Naive thymus-derived CD8-positive, alpha-beta T cell (primary cell): Measurements from ENCODE around the gene HBM. TPM values are rescaled to one million over a fixed set of nuclear protein-coding genes. Genes with fewer than 3 reads are reported as not detected.
"Not testable (repeated sequence)": the region's sequence is repeated elsewhere in the genome, so short reads cannot be mapped to it uniquely, and the experiment has no call there.

Experiments used
- ATAC-seq, 2 donors: fragments of 150-1000 bp; cut with Tn5 transposase in 1 of 2; sonication (Bioruptor Pico), chemical (Tn5 transposase) in 1 of 2; 1 replicate in 1 of 2; 2 replicates in 1 of 2; pipeline ENCODE4 v1.10.0; 2021; ENCODE audit warnings: mild to moderate bottlenecking in 2 of 2, moderate library complexity in 2 of 2
- POLR2A ChIA-PET: fragments of 350-600 bp; sonication (Branson Sonifier 250); formaldehyde crosslinking; loops from one replicate; lab custom pipeline; 2021; ENCODE audit warnings: antibody characterized with exemption; lab: Charles Lee
- DNase-seq, 10 donors: peaks; one replicate each; pipeline versions ENCODE4 v3.0.0 to v3.0.0-alpha.2; 2020 to 2022
- H3K27ac Mint-ChIP-seq, 10 donors: one replicate each; pipeline ENCODE4 v1.8.0; 2020 to 2022; ENCODE audit warnings: mild to moderate bottlenecking in 10 of 10, mixed read lengths in 10 of 10, moderate library complexity in 4 of 10, inconsistent platforms in 1 of 10
- H3K27me3 Mint-ChIP-seq, 5 donors: one replicate each; pipeline ENCODE4 v1.8.0; 2021 to 2022; ENCODE audit warnings: mixed read lengths in 5 of 5
- H3K36me3 Mint-ChIP-seq, 3 donors: one replicate each; pipeline ENCODE4 v1.8.0; 2020 to 2022; ENCODE audit warnings: mixed read lengths in 3 of 3, mild to moderate bottlenecking in 2 of 3, inconsistent platforms in 1 of 3
- H3K4me1 Mint-ChIP-seq, 4 donors: one replicate each; pipeline ENCODE4 v1.8.0; 2021 to 2022; ENCODE audit warnings: mixed read lengths in 4 of 4
- H3K4me3 Mint-ChIP-seq, 10 donors: one replicate each; pipeline ENCODE4 v1.8.0; 2020 to 2022; ENCODE audit warnings: mild to moderate bottlenecking in 10 of 10, mixed read lengths in 10 of 10, moderate library complexity in 6 of 10, inconsistent platforms in 1 of 10
- H3K9me3 Mint-ChIP-seq, 9 donors: one replicate each; pipeline ENCODE4 v1.8.0; 2020 to 2022; ENCODE audit warnings: mixed read lengths in 9 of 9, mild to moderate bottlenecking in 3 of 9, inconsistent platforms in 1 of 9, moderate library complexity in 1 of 9
- polyA plus RNA-seq, 3 donors: library from polyadenylated mRNA; unstranded; fragments of 300-500 nt; fragmentation: Illumina TruSeq; gene quantifications; one replicate each; pipeline ENCODE4 v1.2.3, GENCODE V29; 2021
- total RNA-seq, 8 experiments: library from RNA in 2 of 8; stranded (reverse) in 2 of 8; gene quantifications; one replicate each; pipeline ENCODE4 v1.2.3 and lab custom pipeline; 2021 to 2026

HBM gene
- total and polyA plus RNA-seq, 5 experiments from 2014 or later: not detected

GRCh38 chr16:200388-200787 lies 34.6 kb downstream of the HBM start:
- no peak overlapping the region for H3K4me3 Mint-ChIP-seq
- H3K36me3 Mint-ChIP-seq: peaks cover 0 to 91% (median 8%) of the 10 kb centered on the region in 3 donors
- H3K9me3 Mint-ChIP-seq: no peaks in the 10 kb centered on the region
- H3K27ac Mint-ChIP-seq: no peak overlapping the region
- H3K27me3 Mint-ChIP-seq: no peaks in the 10 kb centered on the region
- ATAC-seq (no peak), DNase-seq (no peak)
- peaks cover 0 to 2% (median 0%) of the 10 kb centered on the region in 4 donors for H3K4me1 Mint-ChIP-seq
- POLR2A ChIA-PET: interaction anchor here (0.7 to 0.9 kb wide), 2 partner anchors 9 to 854 kb away, joined by 3 read pairs; no protein-coding TSS in a partner anchor

DNA sequence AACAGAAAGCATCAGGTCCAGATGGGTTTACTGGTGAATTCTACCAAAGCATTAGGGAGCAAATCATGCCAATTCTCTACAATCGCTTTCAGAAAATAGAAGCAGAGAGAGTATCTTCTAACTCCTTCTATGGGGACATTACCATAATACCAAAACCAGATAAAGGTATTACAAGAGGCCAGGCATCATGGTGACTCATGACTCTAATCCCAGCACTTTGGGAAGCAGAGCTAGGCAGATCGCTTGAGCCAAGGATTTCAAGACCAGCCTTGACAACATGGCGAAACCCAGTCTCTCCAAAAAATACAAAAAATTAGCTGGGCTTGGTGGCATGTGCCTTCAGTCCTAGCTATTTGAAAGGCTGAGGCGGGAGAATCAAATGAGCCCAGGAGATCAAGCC lies 37.5 kb downstream of the HBM start:
- Mint-ChIP-seq H3K9me3 (no peaks in the 10 kb centered on the region), H3K27ac (no peak overlapping the region), H3K4me3 (no peak overlapping the region), H3K27me3 (no peaks in the 10 kb centered on the region), H3K4me1 (peaks cover 0 to 4% (median 1%) of the 10 kb centered on the region in 4 donors), H3K36me3 (peaks cover 0 to 96% (median 17%) of the 10 kb centered on the region in 3 donors)
- POLR2A ChIA-PET: no interaction called here
- ATAC-seq: no peak
- no peak for DNase-seq

DNA sequence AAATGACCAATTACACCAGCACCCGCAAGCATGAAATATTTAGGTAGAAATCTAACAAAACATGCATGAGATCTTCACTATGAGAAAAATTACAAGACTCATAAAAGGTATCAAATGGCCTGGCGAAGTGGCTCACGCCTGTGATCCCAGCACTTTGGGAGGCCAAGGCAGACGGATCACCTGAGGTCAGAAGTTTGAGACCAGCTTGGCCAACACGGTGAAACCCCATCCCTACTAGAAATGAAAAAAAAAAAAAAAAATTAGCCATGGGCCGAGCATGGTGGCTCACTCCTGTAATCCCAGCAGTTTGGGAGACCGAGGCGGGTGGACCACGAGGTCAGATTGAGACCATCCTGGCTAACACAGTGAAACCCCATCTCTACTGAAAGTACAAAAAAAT lies 38.3 kb downstream of the HBM start:
- POLR2A ChIA-PET, H3K9me3 Mint-ChIP-seq, H3K27ac Mint-ChIP-seq, DNase-seq, ATAC-seq, H3K27me3 Mint-ChIP-seq, H3K4me1 Mint-ChIP-seq, H3K4me3 Mint-ChIP-seq: not testable (repeated sequence)
- H3K36me3 Mint-ChIP-seq: peaks cover 0 to 96% (median 17%) of the 10 kb centered on the region in 3 donors

DNA sequence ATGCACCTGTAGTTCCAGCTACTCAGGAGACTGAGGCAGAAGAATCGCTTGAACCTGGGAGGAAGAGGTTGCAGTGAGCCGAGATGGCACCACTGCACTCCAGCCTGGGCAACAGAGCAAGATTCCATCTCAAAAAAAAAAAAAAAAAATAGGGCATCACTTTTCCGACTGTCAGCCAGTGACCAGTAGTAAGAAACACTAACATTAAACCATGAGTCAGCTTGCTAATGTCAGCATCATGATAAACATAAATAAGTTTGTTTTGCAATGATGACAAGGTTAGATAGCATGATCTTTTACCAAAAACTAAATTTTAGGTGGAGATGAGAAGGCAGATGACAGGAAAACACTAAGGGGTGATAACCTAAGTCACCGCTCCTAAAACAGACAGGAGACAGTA lies 43.6 kb downstream of the HBM start:
- not testable (repeated sequence) for DNase-seq, ATAC-seq, H3K9me3 Mint-ChIP-seq, H3K4me3 Mint-ChIP-seq, H3K27ac Mint-ChIP-seq, H3K27me3 Mint-ChIP-seq
- Mint-ChIP-seq H3K4me1 (peaks cover 5 to 25% (median 7%) of the 10 kb centered on the region in 4 donors), H3K36me3 (peaks cover 0 to 95% (median 18%) of the 10 kb centered on the region in 3 donors)
- POLR2A ChIA-PET: interaction anchor here (0.7 kb wide), 1 partner anchor 13 kb away, joined by 3 read pairs; no protein-coding TSS in a partner anchor

DNA sequence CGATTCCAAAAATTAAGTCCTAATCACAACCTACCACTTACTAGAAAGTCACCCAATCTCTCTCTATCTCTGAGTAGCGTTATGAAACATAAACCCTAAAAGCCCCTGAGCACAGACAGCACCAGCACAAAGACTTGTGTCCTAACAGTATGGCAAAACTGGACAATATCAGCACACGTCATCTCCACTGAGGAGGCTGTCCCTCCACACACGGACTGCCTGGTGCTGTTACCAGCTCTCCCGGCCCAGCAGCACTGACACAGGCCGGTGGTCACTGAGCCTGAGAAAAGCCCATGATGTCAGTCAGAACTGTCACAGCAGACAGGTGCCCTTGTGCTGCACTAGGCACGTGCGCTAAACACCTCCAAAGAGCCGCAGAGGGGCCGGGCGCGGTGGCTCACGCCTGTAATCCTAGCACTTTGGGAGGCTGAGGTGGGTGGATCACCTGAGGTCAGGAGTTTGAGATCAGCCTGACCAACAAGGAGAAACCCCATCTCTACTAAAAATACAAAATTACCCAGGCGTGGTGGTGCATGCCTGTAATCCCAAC lies 45.9 kb downstream of the HBM start:
- H3K4me1 Mint-ChIP-seq: peaks cover 7 to 25% (median 8%) of the 10 kb centered on the region in 4 donors
- POLR2A ChIA-PET, DNase-seq, ATAC-seq, H3K27me3 Mint-ChIP-seq, H3K9me3 Mint-ChIP-seq, H3K4me3 Mint-ChIP-seq: not testable (repeated sequence)
- H3K27ac Mint-ChIP-seq: peak overlapping the region in 3 of 10 donors; percentile 5 to 77 (median 47)
- H3K36me3 Mint-ChIP-seq: peaks cover 0 to 95% (median 13%) of the 10 kb centered on the region in 3 donors

- no peak overlapping the region for H3K4me3 Mint-ChIP-seq
- peak overlapping the region in 3 of 10 donors; percentile 6 to 66 (median 53) for H3K27ac Mint-ChIP-seq
- peaks cover 0 to 96% (median 12%) of the 10 kb centered on the region in 3 donors for H3K36me3 Mint-ChIP-seq
- H3K4me1 Mint-ChIP-seq: peaks cover 6 to 25% (median 7%) of the 10 kb centered on the region in 4 donors
- POLR2A ChIA-PET: no interaction called here
- no peaks in the 10 kb centered on the region for H3K27me3 Mint-ChIP-seq
- DNase-seq (no peak), ATAC-seq (no peak)
- H3K9me3 Mint-ChIP-seq: no peaks in the 10 kb centered on the region
These were observed 47.2 kb downstream of the HBM start for GRCh38 chr16:212999-213398.

Other genes with a start within 250 kb of the HBM start
- gene POLR3K, start 112.4 kb upstream of the HBM start, total RNA-seq: 10 to 100 TPM; 16.2 to 17.1 TPM
- gene POLR3K, start 112.4 kb upstream of the HBM start, polyA plus RNA-seq: 10 to 100 TPM; 20.9 to 29.5 (median 23.1) TPM
- 10 to 100 TPM in 1 of 2 experiments, 1 to 10 TPM in 1; 9.5 to 11.3 TPM for gene SNRNP25, start 112.2 kb upstream of the HBM start, total RNA-seq
- gene SNRNP25, start 112.2 kb upstream of the HBM start, polyA plus RNA-seq: 10 to 100 TPM; 20.2 to 30.2 (median 22.3) TPM
- gene RHBDF1, start 93.3 kb upstream of the HBM start, total RNA-seq: not detected
- under 1 TPM in 1 of 3 donors, not detected in 2; 0.50 TPM for gene RHBDF1, start 93.3 kb upstream of the HBM start, polyA plus RNA-seq
- 10 to 100 TPM; 24.5 to 27.2 TPM for gene MPG, start 87.8 kb upstream of the HBM start, total RNA-seq
- 10 to 100 TPM; 46.0 to 57.7 (median 51.8) TPM for gene MPG, start 87.8 kb upstream of the HBM start, polyA plus RNA-seq
- 10 to 100 TPM; 40.7 to 41.3 TPM for gene NPRL3, start 27.3 kb upstream of the HBM start, total RNA-seq
- 10 to 100 TPM in 2 of 3 donors, 1 to 10 TPM in 1; 5.9 to 16.2 (median 13.1) TPM for gene NPRL3, start 27.3 kb upstream of the HBM start, polyA plus RNA-seq
- gene HBZ, start 13.3 kb upstream of the HBM start, total RNA-seq: not detected
- not detected for gene HBZ, start 13.3 kb upstream of the HBM start, polyA plus RNA-seq
- not detected for gene HBA2, start 6.9 kb downstream of the HBM start, total RNA-seq
- 1 to 10 TPM in 1 of 3 donors, under 1 TPM in 1, not detected in 1; 0.89 to 8.6 TPM for gene HBA2, start 6.9 kb downstream of the HBM start, polyA plus RNA-seq
- gene HBA1, start 10.7 kb downstream of the HBM start, total RNA-seq: not detected
- gene HBA1, start 10.7 kb downstream of the HBM start, polyA plus RNA-seq: 1 to 10 TPM in 1 of 3 donors, not detected in 2; 1.7 TPM
- not detected for gene HBQ1, start 14.5 kb downstream of the HBM start, total RNA-seq
- under 1 TPM in 1 of 3 donors, not detected in 2; 0.71 TPM for gene HBQ1, start 14.5 kb downstream of the HBM start, polyA plus RNA-seq
- gene LUC7L, start 63.5 kb downstream of the HBM start, total RNA-seq: 100 to 1,000 TPM; 193 to 194 TPM
- 10 to 100 TPM in 1 of 3 donors, 1 to 10 TPM in 2; 4.5 to 11.9 (median 7.2) TPM for gene LUC7L, start 63.5 kb downstream of the HBM start, polyA plus RNA-seq
- 10 to 100 TPM; 36.7 to 46.5 TPM for gene FAM234A, start 68.8 kb downstream of the HBM start, total RNA-seq
- gene FAM234A, start 68.8 kb downstream of the HBM start, polyA plus RNA-seq: 10 to 100 TPM; 18.8 to 46.4 (median 34.4) TPM
- not detected for gene RGS11, start 110.0 kb downstream of the HBM start, total RNA-seq
- gene RGS11, start 110.0 kb downstream of the HBM start, polyA plus RNA-seq: not detected
- gene ARHGDIG, start 114.6 kb downstream of the HBM start, total RNA-seq: under 1 TPM in 1 of 2 experiments, not detected in 1; 0.68 TPM
- not detected for gene ARHGDIG, start 114.6 kb downstream of the HBM start, polyA plus RNA-seq
- under 1 TPM in 1 of 2 experiments, not detected in 1; 0.44 TPM for gene PDIA2, start 117.2 kb downstream of the HBM start, total RNA-seq
- not detected for gene PDIA2, start 117.2 kb downstream of the HBM start, polyA plus RNA-seq
- 10 to 100 TPM; 40.7 to 44.0 TPM for gene AXIN1, start 186.7 kb downstream of the HBM start, total RNA-seq
- 1 to 10 TPM; 1.6 to 4.1 (median 2.2) TPM for gene AXIN1, start 186.7 kb downstream of the HBM start, polyA plus RNA-seq
- gene MRPL28, start 204.6 kb downstream of the HBM start, total RNA-seq: 10 to 100 TPM; 32.4 to 33.3 TPM
- gene MRPL28, start 204.6 kb downstream of the HBM start, polyA plus RNA-seq: 10 to 100 TPM; 57.4 to 66.6 (median 64.7) TPM
- 10 to 100 TPM; 80.1 to 80.4 TPM for gene PGAP6, start 216.0 kb downstream of the HBM start, total RNA-seq
- 10 to 100 TPM; 19.5 to 38.1 (median 22.0) TPM for gene PGAP6, start 216.0 kb downstream of the HBM start, polyA plus RNA-seq
- 10 to 100 TPM; 29.7 to 33.2 TPM for gene NME4, start 231.2 kb downstream of the HBM start, total RNA-seq
- gene NME4, start 231.2 kb downstream of the HBM start, polyA plus RNA-seq: 10 to 100 TPM; 38.9 to 61.9 (median 60.7) TPM
- gene DECR2, start 235.9 kb downstream of the HBM start, total RNA-seq: 10 to 100 TPM in 1 of 2 experiments, 1 to 10 TPM in 1; 8.5 to 10.8 TPM
- 10 to 100 TPM in 1 of 3 donors, 1 to 10 TPM in 2; 7.4 to 12.2 (median 8.5) TPM for gene DECR2, start 235.9 kb downstream of the HBM start, polyA plus RNA-seq